Stimulated activated CD8-positive, alpha-beta memory T cell treated with anti-CD3 and anti-CD28 coated beads, Interleukin-4, amount 100 ng/mL, for 48 hours (primary cell): Measurements from ENCODE around the gene IL6ST.

Source experiments
- DNase-seq: peaks from one replicate; pipeline ENCODE4 v3.0.0-alpha.2; 2020

IL6ST gene

GRCh38 chr5:55894135-55894534 lies 100.6 kb downstream of the IL6ST start:
- no peak for DNase-seq

- DNase-seq: no peak
These were observed 102.3 kb downstream of the IL6ST start for GRCh38 chr5:55892479-55892878.

GRCh38 chr5:55888205-55888604 lies 106.6 kb downstream of the IL6ST start:
- DNase-seq: no peak

GRCh38 chr5:55885359-55885758 lies 109.4 kb downstream of the IL6ST start:
- DNase-seq: no peak
